Vagina (tissue), 2 donors: ENCODE measurements around the gene FSTL3.

ENCODE experiments used
- POLR2A ChIP-seq, 2 donors: fragments of 450-650 bp; IDR thresholded peaks; one replicate each; pipeline ENCODE4 v1.6.1; 2017; ENCODE audit warnings: antibody characterized with exemption in 2 of 2, mild to moderate bottlenecking in 2 of 2, moderate library complexity in 2 of 2
- TF ChIP-seq, protein P1 (sequence below), 3 experiments: fragments of 450-650 bp in 2 of 3; fragments of 200-600 bp in 1 of 3; sonication (generic) in 1 of 3; IDR thresholded peaks; one replicate each; pipeline ENCODE4 v1.5.1; 2017 to 2019; ENCODE audit warnings: antibody characterized with exemption in 3 of 3, mild to moderate bottlenecking in 2 of 3, moderate library complexity in 2 of 3

DNA sequence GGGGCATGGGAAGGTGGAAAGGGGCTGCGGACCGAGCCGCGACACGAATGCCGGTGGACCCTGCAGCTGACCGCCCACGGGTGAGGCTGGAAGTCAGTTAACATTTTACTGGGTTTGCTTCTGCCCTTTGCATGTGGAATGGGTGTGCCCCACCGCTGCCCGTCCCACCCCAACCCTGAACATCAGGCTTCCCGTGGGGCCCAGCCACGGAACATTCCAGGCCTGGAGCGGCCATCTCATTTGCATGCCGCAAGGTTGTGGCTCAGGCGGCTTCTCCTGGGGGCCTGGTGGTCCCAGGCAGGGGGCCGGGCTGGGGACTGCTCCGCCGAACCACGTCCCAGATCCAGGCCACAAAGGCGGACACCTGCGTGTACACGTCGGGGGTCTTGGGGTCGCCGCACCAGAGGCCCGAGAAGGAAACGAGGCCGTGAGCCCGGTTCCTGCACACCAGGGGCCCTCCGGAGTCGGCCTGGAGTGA lies 9.3 kb downstream of the FSTL3 start:
- TF ChIP-seq, protein P1, sequence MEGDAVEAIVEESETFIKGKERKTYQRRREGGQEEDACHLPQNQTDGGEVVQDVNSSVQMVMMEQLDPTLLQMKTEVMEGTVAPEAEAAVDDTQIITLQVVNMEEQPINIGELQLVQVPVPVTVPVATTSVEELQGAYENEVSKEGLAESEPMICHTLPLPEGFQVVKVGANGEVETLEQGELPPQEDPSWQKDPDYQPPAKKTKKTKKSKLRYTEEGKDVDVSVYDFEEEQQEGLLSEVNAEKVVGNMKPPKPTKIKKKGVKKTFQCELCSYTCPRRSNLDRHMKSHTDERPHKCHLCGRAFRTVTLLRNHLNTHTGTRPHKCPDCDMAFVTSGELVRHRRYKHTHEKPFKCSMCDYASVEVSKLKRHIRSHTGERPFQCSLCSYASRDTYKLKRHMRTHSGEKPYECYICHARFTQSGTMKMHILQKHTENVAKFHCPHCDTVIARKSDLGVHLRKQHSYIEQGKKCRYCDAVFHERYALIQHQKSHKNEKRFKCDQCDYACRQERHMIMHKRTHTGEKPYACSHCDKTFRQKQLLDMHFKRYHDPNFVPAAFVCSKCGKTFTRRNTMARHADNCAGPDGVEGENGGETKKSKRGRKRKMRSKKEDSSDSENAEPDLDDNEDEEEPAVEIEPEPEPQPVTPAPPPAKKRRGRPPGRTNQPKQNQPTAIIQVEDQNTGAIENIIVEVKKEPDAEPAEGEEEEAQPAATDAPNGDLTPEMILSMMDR (IDR thresholded peaks at IDR 0.05): no peak
- TF ChIP-seq POLR2A (IDR thresholded peaks at IDR 0.05): no peak
